HG03097 (cell line): ENCODE data around the gene PUM1.

ENCODE experiments used
- ATAC-seq: cut with Tn5 transposase; IDR thresholded peaks from one replicate; pipeline ENCODE4 v1.9.1; 2021; ENCODE audit not compliant: unreplicated experiment, low FRiP score

The PUM1 gene

DNA sequence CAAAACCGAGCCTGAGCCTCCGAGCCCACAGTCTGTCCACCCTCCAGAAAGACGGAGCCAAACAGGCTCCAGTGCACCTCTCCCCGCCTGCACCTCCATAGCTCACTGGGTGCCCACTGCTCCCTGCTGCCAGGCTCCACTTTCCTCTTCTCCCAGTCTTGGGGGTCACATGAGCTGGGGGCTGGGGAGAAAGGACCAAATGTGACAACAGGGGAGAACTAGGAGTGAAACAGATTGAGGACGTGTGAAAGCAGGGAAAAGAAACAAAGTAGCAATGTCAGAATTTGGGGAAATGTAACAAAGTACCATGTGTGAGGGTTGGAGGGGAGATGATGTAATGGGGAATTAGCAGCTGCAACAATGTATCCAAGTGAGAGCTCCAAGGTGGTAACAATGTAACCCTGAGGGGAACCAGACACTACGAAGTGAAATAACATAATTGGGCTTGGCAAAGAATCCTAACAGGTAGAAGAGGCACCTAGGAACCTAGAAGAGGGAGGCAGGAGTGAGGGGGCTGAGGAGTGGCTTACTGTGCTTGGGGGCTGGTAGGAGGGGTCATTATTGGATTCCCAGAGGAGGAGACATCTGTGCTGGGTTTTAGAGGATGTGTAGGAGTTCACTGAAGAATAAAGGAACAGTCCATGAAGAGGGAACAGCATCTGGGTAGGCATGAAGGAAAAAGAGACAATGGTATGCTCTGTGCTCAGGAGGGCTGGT is 169.4 kb downstream of the PUM1 start:
- no peak for ATAC-seq

- ATAC-seq, result no peak
These were observed 170.1 kb downstream of the PUM1 start for GRCh38 chr1:30895382-30895943.

- ATAC-seq, result no peak
These were observed 171.0 kb downstream of the PUM1 start for GRCh38 chr1:30894508-30894973.

DNA sequence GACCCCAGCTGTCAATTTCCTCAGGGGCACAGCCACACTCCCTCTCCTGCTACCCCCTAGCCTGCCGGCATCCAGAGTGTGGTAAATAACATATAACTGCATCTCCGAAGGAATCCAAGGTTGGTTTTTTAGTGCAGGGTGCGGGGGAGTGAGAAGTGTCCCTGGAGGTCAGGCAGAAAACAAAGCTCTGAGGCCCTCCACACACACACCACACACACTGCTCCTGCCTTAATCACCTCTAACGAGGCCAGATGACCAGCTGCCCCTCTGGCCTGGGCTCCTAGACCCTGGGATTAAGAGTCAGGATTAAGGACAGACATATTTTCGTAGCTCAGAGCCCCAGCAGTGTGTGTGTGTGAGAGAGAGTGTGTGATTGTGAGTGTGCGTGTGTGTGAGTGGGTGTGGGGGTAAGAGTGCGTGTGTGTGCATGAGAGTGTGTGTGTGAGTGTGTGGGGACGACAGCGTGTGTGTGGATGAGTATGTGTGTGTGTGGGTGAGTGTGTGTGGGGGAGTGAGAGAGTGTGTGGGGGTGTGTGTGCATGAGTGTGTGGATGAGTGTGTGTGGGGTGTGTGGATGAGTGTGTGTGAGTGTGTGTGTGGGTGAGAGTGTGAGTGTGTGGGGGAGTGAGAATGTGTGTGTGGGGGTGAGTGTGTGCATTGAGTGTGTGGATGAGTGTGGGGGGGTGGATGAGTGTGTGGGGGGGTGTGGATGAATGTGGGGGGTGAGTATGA is 171.6 kb downstream of the PUM1 start:
- no peak for ATAC-seq

GRCh38 chr1:30892671-30893073 is 172.8 kb downstream of the PUM1 start:
- ATAC-seq, result no peak

DNA sequence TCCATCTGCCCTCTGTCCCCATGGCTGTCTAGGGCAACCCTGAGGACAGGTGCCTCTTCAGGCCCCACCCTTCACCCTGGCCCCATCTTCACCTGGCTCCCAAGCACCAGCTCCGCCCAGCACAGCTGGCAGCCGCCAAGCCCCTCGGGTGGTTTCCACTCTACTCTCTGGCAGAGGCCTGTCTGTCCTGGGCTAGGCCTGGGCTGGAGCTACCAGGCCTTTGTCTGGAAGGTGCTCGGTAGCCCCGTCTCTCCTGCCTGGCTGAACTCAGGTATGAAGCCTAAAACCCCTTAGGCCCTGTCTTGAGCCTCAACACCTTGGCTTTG is 174.3 kb downstream of the PUM1 start:
- no peak for ATAC-seq

GRCh38 chr1:30890502-30891226 is 174.9 kb downstream of the PUM1 start:
- ATAC-seq, result no peak

DNA sequence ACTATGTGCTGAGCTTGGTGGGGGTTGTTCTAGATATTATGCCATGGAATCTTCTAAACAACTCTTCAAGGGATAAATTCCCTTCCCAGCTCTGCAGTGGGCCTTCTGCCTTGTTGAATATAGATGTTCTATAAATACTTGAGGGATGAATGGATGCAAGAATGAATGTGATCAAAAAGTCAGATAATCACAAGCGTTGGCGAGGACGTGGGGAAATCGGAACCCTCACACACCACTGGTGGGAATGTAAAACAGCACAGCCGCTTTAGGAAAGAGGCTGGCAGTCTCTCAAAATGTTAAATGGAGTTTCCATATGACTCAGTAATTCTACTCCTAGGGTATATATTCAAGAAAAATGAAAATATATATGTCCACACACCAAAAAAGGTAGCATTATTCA is 176.0 kb downstream of the PUM1 start:
- ATAC-seq, result no peak

DNA sequence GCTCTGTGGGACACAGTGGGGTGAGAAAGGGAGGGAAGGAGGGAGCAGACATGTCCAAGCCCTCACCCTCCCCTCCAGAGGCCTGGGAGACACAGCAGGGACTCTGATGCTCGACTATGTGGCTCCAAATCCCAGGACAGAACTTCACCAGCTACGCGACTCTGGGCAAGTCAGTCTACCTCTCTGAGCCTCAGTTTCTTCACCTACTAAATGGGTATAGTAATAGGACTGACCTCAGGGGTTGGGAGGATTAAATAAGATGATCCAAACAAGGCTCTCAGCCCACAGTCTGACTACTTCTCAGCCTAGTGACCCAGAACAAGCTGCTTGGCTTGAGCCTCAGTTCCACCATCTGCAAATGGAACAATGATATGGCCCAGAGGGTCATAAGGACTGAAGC is 176.5 kb downstream of the PUM1 start:
- no peak for ATAC-seq

DNA sequence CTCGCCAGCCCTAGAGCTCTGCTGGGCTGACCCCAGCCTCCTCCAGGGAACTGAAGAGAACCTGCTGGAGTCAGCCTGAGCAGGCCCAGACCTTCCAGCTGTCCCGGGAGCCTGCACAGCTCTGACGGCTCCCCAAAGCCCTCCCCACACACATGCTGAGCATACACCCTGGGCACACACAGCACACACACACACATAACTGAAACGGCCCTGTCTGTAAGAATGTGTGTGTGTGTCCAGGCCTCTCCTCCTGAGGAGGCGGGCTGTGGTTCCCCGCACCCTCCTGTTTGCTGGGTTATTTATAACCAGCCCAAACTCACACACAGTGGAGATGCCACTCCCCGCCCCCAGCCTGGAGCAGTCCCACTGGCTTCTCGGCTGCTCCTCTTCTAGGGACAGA is 177.1 kb downstream of the PUM1 start:
- ATAC-seq, result no peak

DNA sequence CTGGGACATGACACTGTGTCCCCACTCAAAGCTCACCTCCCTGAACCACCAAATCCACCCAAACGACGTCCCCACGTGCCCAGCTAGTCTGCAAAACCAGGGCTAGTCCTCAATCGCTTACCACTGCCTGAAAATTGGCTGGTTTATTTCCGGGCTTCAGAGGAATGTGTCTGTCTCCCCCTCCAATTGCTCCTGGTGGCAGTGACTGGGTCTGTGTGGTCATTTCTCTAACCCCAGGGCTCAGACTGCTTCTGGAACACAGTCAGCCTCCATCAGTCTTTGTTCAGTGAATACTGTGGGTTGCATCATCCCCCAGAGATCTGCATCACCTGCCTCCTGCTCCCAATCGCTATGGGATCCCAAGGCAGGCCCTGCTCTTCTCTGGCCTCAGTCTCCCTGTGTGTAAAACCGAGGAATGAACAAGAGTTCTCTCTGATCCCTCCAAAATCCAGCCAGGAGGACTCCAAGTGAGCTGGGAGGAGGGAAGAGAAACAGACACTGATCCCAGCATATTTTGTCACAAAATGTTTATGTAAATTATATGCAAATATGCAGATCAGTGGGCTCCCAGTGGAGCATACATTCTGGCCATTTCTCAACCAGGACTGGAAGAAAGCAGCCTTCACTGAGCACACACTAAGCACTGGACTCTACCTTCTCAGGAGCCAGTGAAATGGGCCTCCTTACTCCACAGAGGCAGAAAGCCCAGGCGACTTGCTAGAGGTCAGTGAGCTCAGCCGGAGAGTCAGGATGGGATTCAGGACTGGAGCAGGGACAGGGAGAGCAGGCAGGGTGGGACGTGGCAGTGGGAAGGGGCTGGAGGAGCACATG is 177.8 kb downstream of the PUM1 start:
- no peak for ATAC-seq

DNA sequence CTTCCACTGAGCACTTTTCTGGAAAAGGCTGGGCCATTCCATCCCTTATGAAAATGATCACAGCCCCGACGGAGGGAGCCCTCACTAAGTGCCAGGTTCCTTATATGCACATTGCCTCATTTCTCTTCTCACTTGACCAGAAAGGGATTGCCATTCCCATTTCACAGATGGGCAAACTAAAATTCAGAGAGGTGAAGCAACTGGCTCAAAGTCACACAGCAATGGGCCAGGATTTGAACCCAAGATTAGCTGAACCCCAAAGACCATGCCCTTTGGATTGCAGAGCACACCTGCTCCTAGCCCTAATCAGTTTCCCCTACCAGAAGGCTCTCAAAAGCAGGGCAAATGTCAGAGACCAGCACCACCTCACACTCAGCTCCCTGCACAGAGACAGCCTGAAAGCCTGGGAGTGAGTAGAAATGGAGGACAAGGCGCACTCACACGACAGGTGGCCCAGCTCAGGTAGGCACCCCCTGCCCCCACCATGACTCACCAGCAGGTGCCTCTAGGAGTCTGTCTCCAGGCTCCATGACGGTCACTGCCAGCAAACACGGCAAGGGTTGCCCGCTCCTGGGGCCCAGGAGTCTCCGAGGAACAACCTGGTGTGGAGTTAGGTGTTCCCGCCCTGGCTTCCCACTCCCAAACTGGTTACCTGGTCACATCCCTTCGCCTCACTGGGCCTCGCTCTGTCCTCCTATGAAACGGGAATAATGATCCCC is 178.6 kb downstream of the PUM1 start:
- ATAC-seq, result no peak

DNA sequence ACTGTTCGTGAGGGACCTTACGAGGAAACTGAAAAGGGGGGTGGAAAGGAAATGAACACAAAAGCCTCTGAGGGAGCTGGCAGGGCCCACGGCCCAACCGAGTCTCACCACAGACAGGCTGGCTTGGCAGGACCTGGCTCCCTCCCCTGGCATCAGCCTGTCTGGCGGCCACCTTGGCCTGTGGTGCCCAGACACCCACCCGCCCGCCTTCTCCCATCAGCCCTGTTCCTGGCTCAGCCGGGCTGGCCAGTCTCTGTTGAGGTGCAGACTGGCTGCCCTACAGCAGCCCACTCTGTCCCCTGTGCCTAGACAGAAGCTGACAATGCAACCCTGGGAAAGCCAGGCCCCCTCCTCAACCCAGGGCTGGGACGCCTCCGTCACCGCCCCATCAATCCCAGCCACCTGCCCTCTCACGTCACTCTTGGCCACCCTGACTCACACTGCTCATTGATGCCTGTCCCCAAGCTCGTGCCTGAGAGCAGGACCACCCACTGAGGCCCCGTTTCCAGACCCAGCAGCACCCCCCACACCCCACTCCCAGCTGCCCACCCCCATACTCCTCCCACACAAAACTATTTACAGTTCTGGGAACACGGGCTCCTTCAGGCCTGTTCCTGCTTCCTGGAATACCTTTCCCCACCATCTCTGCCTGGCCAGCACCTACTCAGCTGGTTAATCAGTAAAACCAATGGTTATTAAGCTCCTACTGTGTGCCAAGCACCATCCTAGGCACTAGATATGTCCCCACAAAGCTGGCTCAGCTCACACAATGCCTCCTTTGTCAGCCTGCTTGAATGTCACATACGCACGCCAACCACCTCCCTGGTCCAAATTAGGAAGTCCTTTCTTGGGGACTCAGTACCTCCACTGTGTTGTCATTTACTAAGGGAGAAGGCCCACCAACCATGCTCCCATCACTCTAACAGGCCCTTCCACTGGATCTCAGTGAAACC is 179.7 kb downstream of the PUM1 start:
- no peak for ATAC-seq

GRCh38 chr1:30884723-30885122 is 180.8 kb downstream of the PUM1 start:
- ATAC-seq, result no peak

GRCh38 chr1:30883389-30884172 is 181.9 kb downstream of the PUM1 start:
- ATAC-seq, result no peak

GRCh38 chr1:30882678-30883388 is 182.7 kb downstream of the PUM1 start:
- ATAC-seq, result no peak
